Pancreas (tissue), 10 donors: ENCODE measurements around the gene POLA2. TPM values are rescaled to one million over a fixed set of nuclear protein-coding genes. Genes with fewer than 3 reads are reported as not detected.

Source experiments
- ATAC-seq, 4 donors: fragments of 200-7000 bp; cut with Tn5 transposase; one replicate each; pipeline versions ENCODE4 v1.8.0 to v1.9.1; 2020; ENCODE audit warnings: mild to moderate bottlenecking in 4 of 4, moderate library complexity in 4 of 4
- DNase-seq, 6 donors: peaks; one replicate each; pipeline ENCODE4 v3.0.0-alpha.2; 2020
- FAIRE-seq: peaks from 2 replicates; lab custom pipeline; 2012; peaks lifted over from hg19 to GRCh38; lab: Jason Lieb, UNC
- H3K27ac ChIP-seq, 4 donors: fragments of 200-600 bp; sonication (generic); 1 replicate in 3 of 4; 2 replicates in 1 of 4; pipeline versions ENCODE4 v1.5.0 to v1.8.0; 2020
- H3K27me3 ChIP-seq, 4 donors: fragments of 200-600 bp; one replicate each; pipeline ENCODE4 v1.8.0; 2021
- H3K36me3 ChIP-seq, 3 donors: fragments of 200-600 bp; sonication (generic) in 1 of 3; one replicate each; pipeline versions ENCODE4 v1.5.0 to v1.8.0; 2020 to 2021
- H3K4me1 ChIP-seq, 3 donors: fragments of 200-600 bp; one replicate each; pipeline ENCODE4 v1.8.0; 2021
- H3K4me3 ChIP-seq, 4 donors: fragments of 200-600 bp; sonication (generic) in 2 of 4; one replicate each; pipeline versions ENCODE4 v1.5.0 to v1.8.0; 2020 to 2021
- H3K9me3 ChIP-seq, 4 donors: fragments of 200-600 bp; one replicate each; pipeline ENCODE4 v1.8.0; 2021
- WGBS, 2 donors: extraction: QIAGEN DNeasy Blood & Tissue Kit; methylation state at CpG; one replicate each; pipeline ENCODE4 v1.1.7; 2013; 5-methylcytosine and 5-hydroxymethylcytosine counted together
- intact Hi-C, 3 donors: fragments of 100-400 bp; cut with DNase I; formaldehyde crosslinking; loops; one replicate each; pipeline versions ENCODE4 v1.11.1 to v1.14.2; 2022
- polyA plus RNA-seq, 2 donors: library from polyadenylated mRNA; stranded (reverse); fragments of 200-250 nt; gene quantifications; one replicate each; pipeline ENCODE4 v1.2.3, GENCODE V29; 2013
- total RNA-seq, 6 donors: library from RNA; stranded (reverse); fragmentation: NEBNext Ultra II Directional in 4 of 6; extraction: Animal tissue kit (Norgen Biotek cat#: 25700) in 4 of 6; gene quantifications; one replicate each; pipeline versions ENCODE4 v1.2.1 to v1.2.4, GENCODE V29; 2021 to 2023
- TF ChIP-seq, protein P1 (sequence below), 4 donors: fragments of 200-600 bp; sonication (generic) in 3 of 4; IDR thresholded peaks; one replicate each; pipeline versions ENCODE4 v1.5.0 to v1.8.0; 2021; ENCODE audit warnings: antibody characterized with exemption in 4 of 4
- donor health status: healthy with polysubstance abuse.
- donor health status: DM: no; HTN: no; CAD: no; lungs with moderate emphysema.
- donor health status: DM: no; HTN: no; CAD: no.
- donor health status: control.
- donor health status: control.
- donor health status: Bipolar disorder and iron deficiency.
- donor health status: DM: yes; HTN: yes; CAD: no.
- donor health status: DM: no; HTN: no; CAD: no.
- donor health status: DM: no; HTN: no; CAD: no.
- donor health status: DM: yes; HTN: yes; CAD: no.

Gene POLA2
- total and polyA plus RNA-seq, 8 donors = 3.1 to 7.5 (median 5.6) TPM

DNA sequence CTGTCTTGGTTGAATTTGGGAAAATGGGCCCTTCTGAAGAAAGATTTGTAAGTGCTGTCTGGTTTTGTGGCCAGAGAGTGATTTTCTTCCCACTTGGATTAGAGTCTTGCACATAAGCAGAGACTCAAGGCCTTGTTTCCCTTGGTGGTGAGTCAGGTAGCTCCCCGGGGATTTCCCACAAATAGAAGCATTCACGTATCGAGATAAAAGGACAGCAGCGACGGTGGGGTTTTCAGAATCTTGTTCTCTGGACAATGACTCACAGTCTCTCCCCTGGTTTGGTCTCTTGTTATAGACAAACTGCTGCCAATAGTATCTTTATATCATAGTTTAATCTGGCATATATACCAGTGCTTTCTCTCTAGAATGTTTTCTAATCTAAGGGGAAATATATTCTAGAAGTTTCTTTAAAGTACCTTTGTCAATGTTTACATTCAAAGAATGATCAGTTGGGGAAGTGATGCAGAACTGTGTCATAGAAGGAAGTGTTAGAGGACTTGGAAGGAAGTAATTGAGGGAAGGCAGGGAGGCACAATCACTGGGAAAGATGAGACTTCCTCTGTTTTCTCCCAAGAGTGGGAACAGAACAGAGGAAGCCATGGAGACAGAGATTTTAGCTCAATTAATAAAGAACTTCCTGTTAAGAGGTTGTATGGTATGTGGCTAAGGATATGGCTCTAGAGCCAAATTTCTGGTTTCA lies 18.1 kb downstream of the POLA2 start:
- 46 to 49% methylated on average over 5 of the region's 5 CpGs for WGBS, 2 donors
- intact Hi-C loops = loop anchor here in 1 of 3 donors (5.0 kb wide), 1 partner anchor 37 kb away; no protein-coding TSS in a partner anchor
- FAIRE-seq (no peak), ATAC-seq (peak in 2 of 4 donors; percentile 54 to 68), DNase-seq (peak in 2 of 6 donors; percentile 34 to 62)
- Histone ChIP-seq H3K9me3 (no peaks in the 10 kb centered on the region), H3K27me3 (no peaks in the 10 kb centered on the region), H3K36me3 (peaks cover 0 to 4% (median 0%) of the 10 kb centered on the region in 3 donors), H3K4me3 (no peak overlapping the region), H3K27ac (peak overlapping the region in 2 of 4 donors; percentile 78 to 85), H3K4me1 (peaks cover 10 to 59% (median 19%) of the 10 kb centered on the region in 3 donors)
- TF ChIP-seq, protein P1, sequence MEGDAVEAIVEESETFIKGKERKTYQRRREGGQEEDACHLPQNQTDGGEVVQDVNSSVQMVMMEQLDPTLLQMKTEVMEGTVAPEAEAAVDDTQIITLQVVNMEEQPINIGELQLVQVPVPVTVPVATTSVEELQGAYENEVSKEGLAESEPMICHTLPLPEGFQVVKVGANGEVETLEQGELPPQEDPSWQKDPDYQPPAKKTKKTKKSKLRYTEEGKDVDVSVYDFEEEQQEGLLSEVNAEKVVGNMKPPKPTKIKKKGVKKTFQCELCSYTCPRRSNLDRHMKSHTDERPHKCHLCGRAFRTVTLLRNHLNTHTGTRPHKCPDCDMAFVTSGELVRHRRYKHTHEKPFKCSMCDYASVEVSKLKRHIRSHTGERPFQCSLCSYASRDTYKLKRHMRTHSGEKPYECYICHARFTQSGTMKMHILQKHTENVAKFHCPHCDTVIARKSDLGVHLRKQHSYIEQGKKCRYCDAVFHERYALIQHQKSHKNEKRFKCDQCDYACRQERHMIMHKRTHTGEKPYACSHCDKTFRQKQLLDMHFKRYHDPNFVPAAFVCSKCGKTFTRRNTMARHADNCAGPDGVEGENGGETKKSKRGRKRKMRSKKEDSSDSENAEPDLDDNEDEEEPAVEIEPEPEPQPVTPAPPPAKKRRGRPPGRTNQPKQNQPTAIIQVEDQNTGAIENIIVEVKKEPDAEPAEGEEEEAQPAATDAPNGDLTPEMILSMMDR (IDR thresholded peaks at IDR 0.05) = no peak

DNA sequence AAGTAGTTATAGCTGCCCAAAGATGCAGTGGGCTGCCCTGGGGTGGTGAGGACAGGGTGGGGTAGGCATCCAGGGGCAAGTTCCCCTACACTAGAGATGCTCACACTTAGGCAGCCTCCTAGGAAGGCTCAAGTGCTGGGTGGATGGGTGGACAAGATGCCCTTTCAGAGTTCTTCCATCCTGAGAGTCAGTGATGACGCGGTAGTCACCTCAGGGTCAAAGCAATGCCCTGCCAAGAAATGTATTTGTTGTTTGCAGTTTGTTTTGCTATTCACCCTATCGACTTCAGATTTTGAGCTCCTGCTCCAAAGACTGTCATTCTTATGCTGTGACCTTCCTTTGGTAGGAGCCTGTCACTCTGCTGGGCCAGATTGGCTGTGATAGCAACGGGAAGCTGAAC lies 18.9 kb downstream of the POLA2 start:
- H3K9me3 ChIP-seq = no peaks in the 10 kb centered on the region
- no peak for DNase-seq
- peaks cover 0 to 4% (median 0%) of the 10 kb centered on the region in 3 donors for H3K36me3 ChIP-seq
- peaks cover 9 to 53% (median 19%) of the 10 kb centered on the region in 3 donors for H3K4me1 ChIP-seq
- no peak for FAIRE-seq
- intact Hi-C loops = no loop called here
- H3K27me3 ChIP-seq = no peaks in the 10 kb centered on the region
- WGBS, 2 donors = 61 to 66% methylated on average over 4 of the region's 4 CpGs
- H3K4me3 ChIP-seq = no peak overlapping the region
- TF ChIP-seq, protein P1 (IDR thresholded peaks at IDR 0.05) = no peak
- ATAC-seq = no peak
- peak overlapping the region in 2 of 4 donors; percentile 78 to 85 for H3K27ac ChIP-seq

DNA sequence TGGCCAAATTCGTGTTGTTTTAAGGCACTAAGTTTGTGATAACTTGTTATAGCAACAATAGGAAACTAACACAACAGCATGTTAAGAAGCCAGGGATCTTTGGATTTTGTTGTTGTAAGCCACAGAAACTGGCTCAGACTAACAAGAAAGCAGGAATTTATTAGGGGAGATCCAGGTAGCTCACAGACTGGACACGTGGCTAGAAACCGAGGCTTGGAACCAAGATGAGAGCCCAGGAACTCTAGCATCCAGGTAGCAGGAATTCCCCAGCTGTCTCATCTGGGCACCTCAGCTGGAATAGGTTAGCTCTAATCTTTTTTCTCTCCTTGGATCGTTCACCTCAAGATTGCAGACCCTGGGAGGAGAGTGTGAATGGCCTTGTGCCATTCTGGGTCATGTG lies 24.9 kb downstream of the POLA2 start:
- peak overlapping the region in 1 of 4 donors; percentile 4 for H3K27ac ChIP-seq
- intact Hi-C loops = no loop called here
- FAIRE-seq = no peak
- H3K9me3 ChIP-seq = no peaks in the 10 kb centered on the region
- peaks cover 0 to 14% (median 6%) of the 10 kb centered on the region in 3 donors for H3K4me1 ChIP-seq
- DNase-seq = no peak
- no peak for ATAC-seq
- peaks cover 0 to 4% (median 0%) of the 10 kb centered on the region in 3 donors for H3K36me3 ChIP-seq
- no peak overlapping the region for H3K4me3 ChIP-seq
- TF ChIP-seq, protein P1 (IDR thresholded peaks at IDR 0.05) = no peak
- WGBS, 2 donors = 48 to 62% methylated on average over 4 of the region's 4 CpGs
- H3K27me3 ChIP-seq = no peaks in the 10 kb centered on the region

DNA sequence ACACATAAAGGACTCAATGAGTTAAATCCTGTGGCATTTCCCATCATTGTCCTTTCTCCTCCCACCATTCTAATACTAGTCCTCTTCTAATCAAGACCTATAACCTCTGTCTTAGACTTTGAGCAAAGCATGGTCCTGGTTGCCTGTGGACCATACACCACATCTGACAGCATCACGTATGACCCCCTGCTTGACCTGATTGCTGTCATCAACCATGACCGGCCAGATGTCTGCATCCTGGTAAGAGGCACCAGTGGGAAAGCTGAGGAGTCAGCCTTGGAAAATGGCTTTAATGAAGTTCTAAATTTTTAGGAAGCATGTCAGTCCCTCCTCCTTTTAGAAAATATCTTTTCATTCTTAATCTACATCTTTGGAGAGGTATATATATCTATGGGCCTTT lies 25.8 kb downstream of the POLA2 start:
- 85 to 96% methylated on average over 2 of the region's 2 CpGs for WGBS, 2 donors
- Histone ChIP-seq H3K4me3 (no peak overlapping the region), H3K36me3 (no peaks in the 10 kb centered on the region), H3K9me3 (no peaks in the 10 kb centered on the region), H3K27me3 (no peaks in the 10 kb centered on the region), H3K27ac (no peak overlapping the region), H3K4me1 (peaks cover 0 to 23% (median 6%) of the 10 kb centered on the region in 3 donors)
- DNase-seq (no peak), ATAC-seq (no peak), FAIRE-seq (no peak)
- intact Hi-C loops = no loop called here
- TF ChIP-seq, protein P1 (IDR thresholded peaks at IDR 0.05) = no peak
